CD14-positive monocyte (primary cell): Measurements from ENCODE around the gene ZNF135. TPM values are rescaled to one million over a fixed set of nuclear protein-coding genes. Genes with fewer than 3 reads are reported as not detected.

Experiments used
- DNase-seq, 3 donors: peaks; one replicate each; pipeline ENCODE4 v3.0.0-alpha.2; 2011 to 2022
- H2AFZ ChIP-seq: 2 replicates; pipeline ENCODE4 v1.6.0; 2012; ENCODE audit warnings: mild to moderate bottlenecking, low read depth, low read length, inconsistent platforms; ENCODE audit not compliant: insufficient read depth, poor library complexity, severe bottlenecking
- H3K27ac ChIP-seq, 2 donors: 1 replicate in 1 of 2; 2 replicates in 1 of 2; pipeline ENCODE4 v1.5.1; 2012 to 2013; ENCODE audit warnings: low read length in 2 of 2, control low read depth in 1 of 2, inconsistent platforms in 1 of 2, low read depth in 1 of 2, mild to moderate bottlenecking in 1 of 2
- H3K27me3 ChIP-seq, 2 donors: one replicate each; pipeline versions ENCODE4 v1.6.0 to v1.6.1; 2011 to 2013; ENCODE audit warnings: low read length in 2 of 2; ENCODE audit not compliant: control insufficient read depth in 2 of 2, insufficient read depth in 2 of 2
- H3K36me3 ChIP-seq, 2 donors: replicated peaks in 1 of 2; 1 replicate in 1 of 2; 2 replicates in 1 of 2; pipeline versions ENCODE4 v1.5.1 to v1.6.1; 2012 to 2013; ENCODE audit warnings: low read length in 2 of 2, control low read depth in 1 of 2, inconsistent platforms in 1 of 2, mild to moderate bottlenecking in 1 of 2; ENCODE audit not compliant: insufficient read depth in 2 of 2, control insufficient read depth in 1 of 2
- H3K4me1 ChIP-seq, 2 donors: 1 replicate in 1 of 2; 2 replicates in 1 of 2; pipeline versions ENCODE4 v1.5.1 to v1.6.1; 2012 to 2013; ENCODE audit warnings: low read length in 2 of 2, control low read depth in 1 of 2, inconsistent platforms in 1 of 2, mild to moderate bottlenecking in 1 of 2, moderate library complexity in 1 of 2; ENCODE audit not compliant: insufficient read depth in 2 of 2, control insufficient read depth in 1 of 2
- H3K4me2 ChIP-seq: replicated peaks from 2 replicates; pipeline ENCODE3; 2012; ENCODE audit warnings: low read length, moderate library complexity, mild to moderate bottlenecking; ENCODE audit not compliant: poor library complexity, severe bottlenecking; ENCODE audit errors: extremely low read depth
- H3K4me3 ChIP-seq, 3 experiments: fragments of 200-600 bp in 1 of 3; sonication (generic) in 1 of 3; replicated peaks in 1 of 3; 1 replicate in 2 of 3; 2 replicates in 1 of 3; pipeline ENCODE4 v1.5.1; 2011 to 2013; ENCODE audit warnings: low read length in 3 of 3, mild to moderate bottlenecking in 3 of 3, control low read depth in 2 of 3, low read depth in 2 of 3, inconsistent platforms in 1 of 3, moderate library complexity in 1 of 3
- H3K79me2 ChIP-seq: 2 replicates; pipeline ENCODE4 v1.6.0; 2012; ENCODE audit warnings: mild to moderate bottlenecking, control low read depth, inconsistent platforms, low read length, moderate library complexity; ENCODE audit not compliant: insufficient read depth
- H3K9ac ChIP-seq: 2 replicates; pipeline ENCODE4 v1.6.0; 2017; ENCODE audit warnings: low read length, mild to moderate bottlenecking; ENCODE audit not compliant: insufficient read depth, poor library complexity, severe bottlenecking
- H3K9me3 ChIP-seq, 2 donors: replicated peaks in 1 of 2; 1 replicate in 1 of 2; 2 replicates in 1 of 2; pipeline versions ENCODE4 v1.5.1 to v1.6.1; 2012 to 2013; ENCODE audit warnings: low read length in 2 of 2, control low read depth in 1 of 2; ENCODE audit not compliant: control insufficient read depth in 1 of 2, insufficient read depth in 1 of 2
- H4K20me1 ChIP-seq: 2 replicates; pipeline ENCODE4 v1.6.0; 2012; ENCODE audit warnings: mild to moderate bottlenecking, low read length, control low read depth, moderate library complexity; ENCODE audit not compliant: insufficient read depth
- H3K27ac Mint-ChIP-seq, 7 donors: one replicate each; pipeline ENCODE4 v1.8.0; 2020; ENCODE audit warnings: mild to moderate bottlenecking in 7 of 7, mixed read lengths in 7 of 7, moderate library complexity in 6 of 7, inconsistent platforms in 2 of 7
- H3K27me3 Mint-ChIP-seq, 3 donors: one replicate each; pipeline ENCODE4 v1.8.0; 2021 to 2022; ENCODE audit warnings: low read depth in 3 of 3, mild to moderate bottlenecking in 3 of 3, mixed read lengths in 3 of 3, moderate library complexity in 3 of 3, inconsistent platforms in 1 of 3
- H3K36me3 Mint-ChIP-seq, 2 donors: one replicate each; pipeline ENCODE4 v1.8.0; 2020; ENCODE audit warnings: mixed read lengths in 2 of 2, inconsistent platforms in 1 of 2, mild to moderate bottlenecking in 1 of 2
- H3K4me1 Mint-ChIP-seq: one replicate; pipeline ENCODE4 v1.8.0; 2020; ENCODE audit warnings: mild to moderate bottlenecking, mixed read lengths
- H3K4me3 Mint-ChIP-seq, 2 donors: one replicate each; pipeline ENCODE4 v1.8.0; 2020; ENCODE audit warnings: mild to moderate bottlenecking in 2 of 2, mixed read lengths in 2 of 2, moderate library complexity in 1 of 2
- H3K9me3 Mint-ChIP-seq, 7 donors: one replicate each; pipeline ENCODE4 v1.8.0; 2020 to 2022; ENCODE audit warnings: mixed read lengths in 7 of 7, mild to moderate bottlenecking in 6 of 7, moderate library complexity in 6 of 7, inconsistent platforms in 2 of 7
- WGBS: methylation state at CpG from one replicate; pipeline ENCODE4 v1.1.5; 2013; ENCODE audit warnings: missing lambda C conversion rate; ENCODE audit not compliant: insufficient coverage; 5-methylcytosine and 5-hydroxymethylcytosine counted together
- intact Hi-C, 2 donors: fragments of 100-400 bp; cut with micrococcal nuclease; formaldehyde crosslinking; loops; one replicate each; pipeline versions ENCODE4 v1.15.0 to v1.15.1; 2023
- polyA plus RNA-seq, 3 donors: library from polyadenylated mRNA; depleted of rRNA in 1 of 3; unstranded in 2 of 3; stranded (reverse) in 1 of 3; fragments of 300-500 nt in 2 of 3; fragments of >200 nt in 1 of 3; fragmentation: Illumina TruSeq in 2 of 3; gene quantifications; 1 replicate in 2 of 3; 2 replicates in 1 of 3; pipeline ENCODE4 v1.2.3, GENCODE V29; 2012 to 2021
- TF ChIP-seq, protein P1 (sequence below): fragments of 200-600 bp; IDR thresholded peaks from one replicate; pipeline ENCODE4 v1.8.0; 2022; ENCODE audit warnings: antibody characterized with exemption, mild to moderate bottlenecking

ZNF135 gene
- polyA plus RNA-seq, 3 donors, result 0.32 to 0.37 TPM; not detected in 1

DNA sequence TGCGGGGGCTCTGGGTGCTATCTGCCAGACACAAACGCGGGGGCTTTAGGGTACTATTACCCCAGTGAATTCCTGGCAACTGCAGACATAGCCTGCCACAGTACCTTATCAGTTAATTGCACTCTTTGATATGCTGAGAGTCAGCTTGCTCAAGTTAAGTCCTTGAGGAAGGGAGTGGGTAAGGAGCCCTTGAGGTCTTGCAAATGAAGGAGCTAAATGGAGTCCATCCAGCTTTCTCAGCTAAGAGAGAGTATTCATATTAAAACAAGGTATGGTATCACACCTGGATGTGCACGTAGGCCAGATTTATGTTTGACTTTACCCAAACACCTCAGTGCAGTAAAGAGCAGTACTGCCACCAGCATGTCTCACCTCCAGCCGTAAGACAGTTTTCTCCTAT lies 44.9 kb upstream of the ZNF135 start:
- peaks cover 0 to 3% of the 10 kb centered on the region in 2 donors for H3K36me3 Mint-ChIP-seq
- Histone ChIP-seq H3K4me1 (peaks cover 9 to 10% of the 10 kb centered on the region in 2 donors), H3K27ac (no peak overlapping the region), H2AFZ (no peak overlapping the region), H4K20me1 (no peaks in the 10 kb centered on the region), H3K4me3 (no peak overlapping the region), H3K36me3 (no peaks in the 10 kb centered on the region), H3K9me3 (peaks cover 25 to 64% of the 10 kb centered on the region in 2 donors), H3K9ac (no peak overlapping the region), H3K79me2 (no peaks in the 10 kb centered on the region), H3K4me2 (no peak overlapping the region), H3K27me3 (no peaks in the 10 kb centered on the region)
- TF ChIP-seq, protein P1, sequence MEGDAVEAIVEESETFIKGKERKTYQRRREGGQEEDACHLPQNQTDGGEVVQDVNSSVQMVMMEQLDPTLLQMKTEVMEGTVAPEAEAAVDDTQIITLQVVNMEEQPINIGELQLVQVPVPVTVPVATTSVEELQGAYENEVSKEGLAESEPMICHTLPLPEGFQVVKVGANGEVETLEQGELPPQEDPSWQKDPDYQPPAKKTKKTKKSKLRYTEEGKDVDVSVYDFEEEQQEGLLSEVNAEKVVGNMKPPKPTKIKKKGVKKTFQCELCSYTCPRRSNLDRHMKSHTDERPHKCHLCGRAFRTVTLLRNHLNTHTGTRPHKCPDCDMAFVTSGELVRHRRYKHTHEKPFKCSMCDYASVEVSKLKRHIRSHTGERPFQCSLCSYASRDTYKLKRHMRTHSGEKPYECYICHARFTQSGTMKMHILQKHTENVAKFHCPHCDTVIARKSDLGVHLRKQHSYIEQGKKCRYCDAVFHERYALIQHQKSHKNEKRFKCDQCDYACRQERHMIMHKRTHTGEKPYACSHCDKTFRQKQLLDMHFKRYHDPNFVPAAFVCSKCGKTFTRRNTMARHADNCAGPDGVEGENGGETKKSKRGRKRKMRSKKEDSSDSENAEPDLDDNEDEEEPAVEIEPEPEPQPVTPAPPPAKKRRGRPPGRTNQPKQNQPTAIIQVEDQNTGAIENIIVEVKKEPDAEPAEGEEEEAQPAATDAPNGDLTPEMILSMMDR, result no peak
- H3K27ac Mint-ChIP-seq, result no peak overlapping the region
- no peak overlapping the region for H3K4me3 Mint-ChIP-seq
- 66% methylated on average over 4 of the region's 5 CpGs for WGBS
- intact Hi-C loops, result no loop called here
- H3K9me3 Mint-ChIP-seq, result peaks cover 33 to 77% (median 60%) of the 10 kb centered on the region in 7 donors
- peaks cover 0 to 13% (median 8%) of the 10 kb centered on the region in 3 donors for H3K27me3 Mint-ChIP-seq
- no peak for DNase-seq
- H3K4me1 Mint-ChIP-seq, result peaks cover 14% of the 10 kb centered on the region

DNA sequence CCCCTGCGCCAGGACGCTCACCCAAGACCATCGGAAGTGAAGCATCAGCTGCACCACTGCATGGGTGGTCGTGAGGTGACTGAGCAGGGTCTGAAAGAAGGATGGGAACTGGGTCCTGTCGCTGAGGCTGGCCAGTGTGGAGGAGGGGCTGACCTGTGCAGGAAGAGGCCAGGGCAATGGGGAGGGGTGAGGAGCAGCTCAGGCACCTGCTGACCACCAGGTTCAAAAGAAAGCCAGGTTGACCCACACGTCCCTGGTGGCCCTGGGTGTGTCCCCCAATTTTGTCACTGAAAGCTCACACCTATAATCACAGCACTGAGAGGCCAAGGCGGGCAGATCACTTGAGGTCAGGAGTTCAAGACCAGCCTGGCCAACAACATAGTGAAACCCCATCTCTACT lies 39.0 kb upstream of the ZNF135 start:
- peaks cover 23 to 52% of the 10 kb centered on the region in 2 donors for H3K9me3 ChIP-seq
- Mint-ChIP-seq H3K27ac (no peak overlapping the region), H3K36me3 (no peaks in the 10 kb centered on the region), H3K9me3 (peaks cover 18 to 63% (median 48%) of the 10 kb centered on the region in 7 donors), H3K4me1 (peaks cover 3% of the 10 kb centered on the region), H3K4me3 (no peak overlapping the region), H3K27me3 (peaks cover under 1 to 9% (median 7%) of the 10 kb centered on the region in 3 donors)
- intact Hi-C loops, result no loop called here
- no peak overlapping the region for H3K4me3 ChIP-seq
- no peak overlapping the region for H2AFZ ChIP-seq
- no peaks in the 10 kb centered on the region for H3K4me1 ChIP-seq
- TF ChIP-seq, protein P1, result no peak
- no peak overlapping the region for H3K27ac ChIP-seq
- DNase-seq, result no peak
- no peaks in the 10 kb centered on the region for H4K20me1 ChIP-seq
- H3K79me2 ChIP-seq, result no peaks in the 10 kb centered on the region
- H3K36me3 ChIP-seq, result no peaks in the 10 kb centered on the region
- H3K27me3 ChIP-seq, result no peaks in the 10 kb centered on the region
- WGBS, result 82% methylated on average over 6 of the region's 7 CpGs
- no peak overlapping the region for H3K4me2 ChIP-seq
- H3K9ac ChIP-seq, result no peak overlapping the region
